GM23248 (cell line): ENCODE measurements around the gene GALNT14.

Experiments used
- EZH2 ChIP-seq: fragments of 200-600 bp; sonication (generic); IDR thresholded peaks from 2 replicates; pipeline ENCODE4 v1.6.1; 2018; ENCODE audit warnings: antibody characterized with exemption, mild to moderate bottlenecking; ENCODE audit not compliant: insufficient read depth, poor library complexity, severe bottlenecking
- EZH2phosphoT487 ChIP-seq: fragments of 200-600 bp; sonication (generic); IDR thresholded peaks from 2 replicates; pipeline ENCODE4 v1.6.1; 2018; ENCODE audit warnings: antibody characterized with exemption, moderate library complexity, mild to moderate bottlenecking, low read depth; ENCODE audit not compliant: insufficient read depth

DNA sequence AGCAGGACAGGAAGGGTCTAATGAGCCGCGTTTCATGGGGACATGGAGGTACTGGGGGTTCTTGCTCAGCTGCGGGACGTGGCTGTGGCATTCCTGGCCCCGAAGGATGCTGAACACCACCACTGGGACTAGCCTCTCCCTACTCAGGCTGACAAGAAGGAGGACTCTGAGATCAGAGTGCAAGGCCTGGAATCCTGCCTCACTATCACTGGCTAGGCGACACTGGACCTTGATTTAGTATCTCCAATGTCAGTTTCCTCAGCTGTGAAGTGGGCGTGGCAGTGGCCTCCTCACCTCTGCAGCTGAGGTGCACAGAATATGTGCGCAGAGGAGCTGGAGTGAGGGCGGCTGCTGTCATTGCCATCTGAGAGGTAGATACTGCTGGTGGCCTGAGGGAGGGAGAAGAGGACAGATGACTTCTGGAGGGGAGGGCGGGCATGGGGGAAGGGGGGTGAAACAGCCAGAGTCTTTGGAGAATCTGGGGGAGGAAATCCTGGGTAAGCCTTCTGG lies 173.2 kb downstream of the GALNT14 start:
- no peak for TF ChIP-seq EZH2
- TF ChIP-seq EZH2phosphoT487 = no peak
